Large intestine (tissue), 3 donors: ENCODE data around the gene TCFL5. TPM values are rescaled to one million over a fixed set of nuclear protein-coding genes. Genes with fewer than 3 reads are reported as not detected.

Source experiments
- DNase-seq, 2 donors: peaks; one replicate each; pipeline versions ENCODE4 v3.0.0 to v3.0.0-alpha.2; 2013
- H3K27ac ChIP-seq: one replicate; pipeline ENCODE4 v1.5.1; 2013; ENCODE audit warnings: low read length
- H3K27me3 ChIP-seq: 2 replicates; pipeline ENCODE4 v1.6.1; 2013; ENCODE audit warnings: low read length; ENCODE audit not compliant: control insufficient read depth, insufficient read depth
- H3K36me3 ChIP-seq: 2 replicates; pipeline ENCODE4 v1.6.1; 2013; ENCODE audit warnings: low read length; ENCODE audit not compliant: control insufficient read depth, insufficient read depth
- H3K4me1 ChIP-seq: one replicate; pipeline ENCODE4 v1.6.1; 2013; ENCODE audit warnings: low read length; ENCODE audit not compliant: control insufficient read depth, insufficient read depth
- H3K4me3 ChIP-seq: one replicate; pipeline ENCODE4 v1.5.1; 2013; ENCODE audit warnings: low read length
- H3K9me3 ChIP-seq: one replicate; pipeline ENCODE4 v1.6.1; 2013; ENCODE audit warnings: mild to moderate bottlenecking, low read depth, low read length, moderate library complexity; ENCODE audit not compliant: control insufficient read depth
- WGBS: methylation state at CpG from one replicate; pipeline ENCODE4 v1.1.5; 2013; ENCODE audit warnings: low lambda C conversion rate; ENCODE audit not compliant: insufficient coverage; 5-methylcytosine and 5-hydroxymethylcytosine counted together
- polyA plus RNA-seq: library from polyadenylated mRNA; unstranded; fragments of 120-200 nt; gene quantifications from one replicate; pipeline ENCODE4 v1.2.1, GENCODE V29; 2013

The TCFL5 gene
- polyA plus RNA-seq, 1 donor = 6.8 TPM

DNA sequence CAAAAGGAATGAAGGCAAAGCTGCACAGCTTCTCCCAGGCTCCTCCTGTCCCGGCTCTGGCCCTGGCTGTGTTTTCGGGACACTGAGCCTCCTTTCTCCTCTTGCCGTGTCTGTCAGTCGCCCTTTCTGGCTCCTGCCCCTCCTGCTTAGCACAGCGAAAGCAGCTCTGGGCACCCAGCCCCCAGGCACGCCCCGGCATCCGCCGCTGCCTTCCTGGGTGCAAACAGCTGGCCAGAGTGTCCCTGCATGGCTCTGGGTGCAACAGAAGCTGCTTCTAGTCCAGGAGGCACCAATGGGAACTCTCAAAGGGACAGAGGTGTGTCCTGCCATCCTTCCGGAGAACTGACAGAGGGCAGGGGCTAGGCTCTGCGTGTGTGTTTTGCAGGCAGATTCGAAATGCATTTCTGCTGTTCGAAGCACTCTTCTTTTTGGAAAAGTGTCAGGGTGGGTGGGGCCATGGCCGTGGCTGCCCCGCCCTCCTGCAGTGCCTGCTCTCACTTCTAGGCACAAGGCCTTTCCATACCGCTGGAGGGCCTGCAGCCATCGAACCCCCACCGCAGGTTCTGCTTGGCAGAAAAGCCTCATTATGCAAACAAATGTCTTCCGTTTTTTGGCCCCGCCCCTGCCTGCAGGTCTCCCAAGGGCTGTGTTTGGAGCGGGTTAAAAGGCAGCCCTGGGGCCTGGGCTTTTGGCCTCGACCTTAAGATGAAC, 29.3 kb downstream of the TCFL5 start:
- no peaks in the 10 kb centered on the region for H3K36me3 ChIP-seq
- H3K27ac ChIP-seq = no peak overlapping the region
- WGBS = 60% methylated on average over 1 of the region's 22 CpGs
- peaks cover 2% of the 10 kb centered on the region for H3K9me3 ChIP-seq
- peaks cover 13% of the 10 kb centered on the region for H3K27me3 ChIP-seq
- H3K4me3 ChIP-seq = no peak overlapping the region
- H3K4me1 ChIP-seq = no peaks in the 10 kb centered on the region
- DNase-seq = no peak

GRCh38 chr20:62831854-62832211, 29.8 kb downstream of the TCFL5 start:
- WGBS = no CpG with 5 or more reads among the region's 10 CpGs
- Histone ChIP-seq H3K27ac (no peak overlapping the region), H3K27me3 (peaks cover 13% of the 10 kb centered on the region), H3K4me3 (no peak overlapping the region), H3K4me1 (no peaks in the 10 kb centered on the region), H3K9me3 (no peaks in the 10 kb centered on the region), H3K36me3 (no peaks in the 10 kb centered on the region)
- DNase-seq = no peak

GRCh38 chr20:62831361-62831788, 30.2 kb downstream of the TCFL5 start:
- WGBS = no CpG with 5 or more reads among the region's 10 CpGs
- H3K4me3 ChIP-seq = no peak overlapping the region
- no peak overlapping the region for H3K27ac ChIP-seq

DNA sequence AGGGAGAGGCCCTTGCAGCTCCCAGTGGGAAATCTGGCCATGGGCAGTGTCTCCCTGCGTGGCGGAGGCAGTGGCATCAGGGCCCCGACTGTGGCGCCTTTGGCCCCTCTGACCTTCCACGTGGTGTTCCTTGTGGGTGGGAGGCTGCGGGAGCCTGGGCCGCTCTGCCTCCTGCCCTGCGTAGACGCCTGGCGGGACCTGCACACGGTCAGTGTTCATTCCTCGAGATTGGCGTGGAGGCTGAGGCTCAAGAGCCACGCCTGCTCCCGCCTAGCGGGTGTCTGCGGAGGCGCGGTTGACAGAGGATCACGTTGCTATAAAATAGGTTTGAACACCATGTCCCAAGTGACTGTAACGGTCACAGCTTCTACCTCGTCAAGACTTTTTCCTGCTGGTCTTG, 30.8 kb downstream of the TCFL5 start:
- no peak for DNase-seq
- Histone ChIP-seq H3K4me3 (no peak overlapping the region), H3K27ac (no peak overlapping the region), H3K9me3 (no peaks in the 10 kb centered on the region), H3K36me3 (no peaks in the 10 kb centered on the region), H3K4me1 (no peaks in the 10 kb centered on the region), H3K27me3 (peaks cover 8% of the 10 kb centered on the region)
- no CpG with 5 or more reads among the region's 22 CpGs for WGBS

More at GRCh38 chr20:62831361-62831788, 30.2 kb downstream of the TCFL5 start:
- Histone ChIP-seq H3K4me1 (no peaks in the 10 kb centered on the region), H3K9me3 (no peaks in the 10 kb centered on the region), H3K36me3 (no peaks in the 10 kb centered on the region), H3K27me3 (peaks cover 13% of the 10 kb centered on the region)
- no peak for DNase-seq

- H3K36me3 ChIP-seq = no peaks in the 10 kb centered on the region
- no peaks in the 10 kb centered on the region for H3K4me1 ChIP-seq
- no peaks in the 10 kb centered on the region for H3K9me3 ChIP-seq
- WGBS = no CpG with 5 or more reads among the region's 14 CpGs
- H3K27ac ChIP-seq = no peak overlapping the region
- H3K27me3 ChIP-seq = peaks cover 5% of the 10 kb centered on the region
- DNase-seq = no peak
- no peak overlapping the region for H3K4me3 ChIP-seq
Measured at GRCh38 chr20:62830251-62830650, 31.4 kb downstream of the TCFL5 start.

- H3K36me3 ChIP-seq = no peaks in the 10 kb centered on the region
- no CpG with 5 or more reads among the region's 32 CpGs for WGBS
- H3K27ac ChIP-seq = no peak overlapping the region
- DNase-seq = no peak
- H3K4me1 ChIP-seq = peaks cover 3% of the 10 kb centered on the region
- H3K4me3 ChIP-seq = no peak overlapping the region
- H3K9me3 ChIP-seq = no peaks in the 10 kb centered on the region
- H3K27me3 ChIP-seq = no peaks in the 10 kb centered on the region
Measured at GRCh38 chr20:62829231-62830230, 32.1 kb downstream of the TCFL5 start.

DNA sequence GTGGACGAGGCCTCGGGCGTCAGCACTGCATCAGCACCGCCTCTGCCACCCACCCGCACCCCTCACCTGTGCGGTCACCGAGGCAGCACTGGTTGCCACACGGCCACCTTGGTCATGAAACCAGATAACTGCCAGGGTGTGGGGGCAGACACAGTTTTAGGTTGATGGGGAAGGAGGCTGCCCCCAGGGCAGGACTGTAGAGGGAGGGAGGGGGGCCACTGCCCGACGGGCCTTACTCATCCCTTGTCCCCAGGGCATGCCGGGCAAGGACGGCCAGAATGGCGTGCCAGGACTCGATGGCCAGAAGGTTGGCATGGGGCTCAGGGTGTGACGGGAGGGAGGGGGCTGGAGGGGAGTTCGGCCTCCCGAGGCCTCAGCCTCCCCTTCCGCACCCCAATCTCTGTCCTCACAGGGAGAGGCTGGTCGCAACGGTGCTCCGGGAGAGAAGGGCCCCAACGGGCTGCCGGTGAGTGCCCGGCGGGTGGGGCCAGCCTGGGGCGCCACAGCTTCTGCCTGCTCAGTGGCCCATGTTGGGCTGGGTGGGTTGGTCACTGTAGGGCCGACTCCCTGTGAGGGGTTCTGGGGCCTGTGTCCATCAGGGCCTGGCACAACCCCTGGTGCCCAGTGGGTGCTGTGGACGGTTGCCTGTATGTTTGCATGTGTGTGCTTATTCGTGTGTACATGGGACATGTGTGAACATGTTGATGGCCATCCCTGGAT, 33.0 kb downstream of the TCFL5 start:
- Histone ChIP-seq H3K9me3 (no peaks in the 10 kb centered on the region), H3K4me1 (peaks cover 12% of the 10 kb centered on the region), H3K36me3 (no peaks in the 10 kb centered on the region), H3K27ac (no peak overlapping the region), H3K27me3 (no peaks in the 10 kb centered on the region), H3K4me3 (no peak overlapping the region)
- DNase-seq = no peak
- WGBS = no CpG with 5 or more reads among the region's 29 CpGs

- no peaks in the 10 kb centered on the region for H3K27me3 ChIP-seq
- WGBS = no CpG with 5 or more reads among the region's 9 CpGs
- peaks cover 12% of the 10 kb centered on the region for H3K4me1 ChIP-seq
- no peak overlapping the region for H3K27ac ChIP-seq
- H3K9me3 ChIP-seq = no peaks in the 10 kb centered on the region
- H3K4me3 ChIP-seq = no peak overlapping the region
- no peaks in the 10 kb centered on the region for H3K36me3 ChIP-seq
- no peak for DNase-seq
Measured at GRCh38 chr20:62828051-62828450, 33.6 kb downstream of the TCFL5 start.

- no peak overlapping the region for H3K27ac ChIP-seq
- no peak overlapping the region for H3K4me3 ChIP-seq
- H3K27me3 ChIP-seq = no peaks in the 10 kb centered on the region
- H3K36me3 ChIP-seq = no peaks in the 10 kb centered on the region
- WGBS = no CpG with 5 or more reads among the region's 29 CpGs
- no peak for DNase-seq
- H3K9me3 ChIP-seq = no peaks in the 10 kb centered on the region
- peaks cover 12% of the 10 kb centered on the region for H3K4me1 ChIP-seq
Measured at GRCh38 chr20:62827311-62828038, 34.1 kb downstream of the TCFL5 start.
